ENCODE measurements around the gene SYN1.

DNA sequence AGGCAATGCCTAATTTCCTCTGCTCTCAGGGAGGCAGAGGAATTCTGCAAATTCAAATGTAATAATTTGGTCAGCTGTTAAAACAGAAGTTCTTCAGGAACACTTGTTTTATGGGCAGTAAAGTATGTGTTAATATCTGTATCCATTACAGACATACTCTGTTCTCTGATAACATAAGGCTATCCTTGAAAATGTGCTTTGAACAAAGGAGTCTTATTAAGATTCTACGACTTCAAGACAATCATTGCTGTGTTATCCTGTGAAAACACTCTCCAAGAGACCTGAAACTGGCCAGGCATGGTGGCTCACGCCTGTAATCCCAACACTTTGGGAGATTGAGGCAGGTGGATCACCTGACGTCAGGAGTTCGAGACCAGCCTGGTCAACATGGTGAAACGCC lies 12.0 kb upstream of the SYN1 start:
- TF ChIP-seq EP300 (IDR thresholded peaks at IDR 0.05; ENCODE audit: borderline replicate concordance) (no peak), CEBPB (IDR thresholded peaks at IDR 0.05) (no peak), RAD21 (IDR thresholded peaks at IDR 0.05; ENCODE audit: low read depth) (no peak), FOXM1 (IDR thresholded peaks at IDR 0.05; ENCODE audit: borderline replicate concordance, low read depth) (no peak), TAF1 (IDR thresholded peaks at IDR 0.05; ENCODE audit: low read depth) (no peak), ZBTB7A (IDR thresholded peaks at IDR 0.05; ENCODE audit: low read depth) (no peak), YY1 (IDR thresholded peaks at IDR 0.05; ENCODE audit: low read depth) (no peak), CREB1 (IDR thresholded peaks at IDR 0.05; ENCODE audit: low read depth) (no peak), TEAD4 (IDR thresholded peaks at IDR 0.05) (no peak), TCF12 (IDR thresholded peaks at IDR 0.05; ENCODE audit: low read depth) (no peak)
- TF ChIP-seq, protein P1, sequence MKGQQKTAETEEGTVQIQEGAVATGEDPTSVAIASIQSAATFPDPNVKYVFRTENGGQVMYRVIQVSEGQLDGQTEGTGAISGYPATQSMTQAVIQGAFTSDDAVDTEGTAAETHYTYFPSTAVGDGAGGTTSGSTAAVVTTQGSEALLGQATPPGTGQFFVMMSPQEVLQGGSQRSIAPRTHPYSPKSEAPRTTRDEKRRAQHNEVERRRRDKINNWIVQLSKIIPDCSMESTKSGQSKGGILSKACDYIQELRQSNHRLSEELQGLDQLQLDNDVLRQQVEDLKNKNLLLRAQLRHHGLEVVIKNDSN (IDR thresholded peaks at IDR 0.05): no peak
- TF ChIP-seq, protein P2, sequence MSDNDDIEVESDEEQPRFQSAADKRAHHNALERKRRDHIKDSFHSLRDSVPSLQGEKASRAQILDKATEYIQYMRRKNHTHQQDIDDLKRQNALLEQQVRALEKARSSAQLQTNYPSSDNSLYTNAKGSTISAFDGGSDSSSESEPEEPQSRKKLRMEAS (IDR thresholded peaks at IDR 0.05): no peak
- TF ChIP-seq, protein P3, sequence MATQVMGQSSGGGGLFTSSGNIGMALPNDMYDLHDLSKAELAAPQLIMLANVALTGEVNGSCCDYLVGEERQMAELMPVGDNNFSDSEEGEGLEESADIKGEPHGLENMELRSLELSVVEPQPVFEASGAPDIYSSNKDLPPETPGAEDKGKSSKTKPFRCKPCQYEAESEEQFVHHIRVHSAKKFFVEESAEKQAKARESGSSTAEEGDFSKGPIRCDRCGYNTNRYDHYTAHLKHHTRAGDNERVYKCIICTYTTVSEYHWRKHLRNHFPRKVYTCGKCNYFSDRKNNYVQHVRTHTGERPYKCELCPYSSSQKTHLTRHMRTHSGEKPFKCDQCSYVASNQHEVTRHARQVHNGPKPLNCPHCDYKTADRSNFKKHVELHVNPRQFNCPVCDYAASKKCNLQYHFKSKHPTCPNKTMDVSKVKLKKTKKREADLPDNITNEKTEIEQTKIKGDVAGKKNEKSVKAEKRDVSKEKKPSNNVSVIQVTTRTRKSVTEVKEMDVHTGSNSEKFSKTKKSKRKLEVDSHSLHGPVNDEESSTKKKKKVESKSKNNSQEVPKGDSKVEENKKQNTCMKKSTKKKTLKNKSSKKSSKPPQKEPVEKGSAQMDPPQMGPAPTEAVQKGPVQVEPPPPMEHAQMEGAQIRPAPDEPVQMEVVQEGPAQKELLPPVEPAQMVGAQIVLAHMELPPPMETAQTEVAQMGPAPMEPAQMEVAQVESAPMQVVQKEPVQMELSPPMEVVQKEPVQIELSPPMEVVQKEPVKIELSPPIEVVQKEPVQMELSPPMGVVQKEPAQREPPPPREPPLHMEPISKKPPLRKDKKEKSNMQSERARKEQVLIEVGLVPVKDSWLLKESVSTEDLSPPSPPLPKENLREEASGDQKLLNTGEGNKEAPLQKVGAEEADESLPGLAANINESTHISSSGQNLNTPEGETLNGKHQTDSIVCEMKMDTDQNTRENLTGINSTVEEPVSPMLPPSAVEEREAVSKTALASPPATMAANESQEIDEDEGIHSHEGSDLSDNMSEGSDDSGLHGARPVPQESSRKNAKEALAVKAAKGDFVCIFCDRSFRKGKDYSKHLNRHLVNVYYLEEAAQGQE (IDR thresholded peaks at IDR 0.05; ENCODE audit: low read depth): no peak

Data from Ishikawa (cell line).